Bronchial epithelial cell (primary cell): ENCODE results near the gene IFT74. TPM values are rescaled to one million over a fixed set of nuclear protein-coding genes. Genes with fewer than 3 reads are reported as not detected.

Source experiments
- DNase-seq: peaks from one replicate; pipeline ENCODE4 v3.0.0-alpha.2; 2010; ENCODE audit warnings: low read depth
- FAIRE-seq: peaks from 2 replicates; lab custom pipeline; 2011; peaks lifted over from hg19 to GRCh38; lab: Jason Lieb, UNC
- H3K27me3 ChIP-seq: 2 replicates; pipeline ENCODE4 v1.5.1; 2011; ENCODE audit warnings: low read length; ENCODE audit not compliant: control insufficient read depth, insufficient read depth
- H3K36me3 ChIP-seq: 2 replicates; pipeline ENCODE4 v1.5.1; 2011; ENCODE audit warnings: low read length; ENCODE audit not compliant: control insufficient read depth, insufficient read depth
- H3K4me3 ChIP-seq: 2 replicates; pipeline ENCODE4 v1.5.1; 2011; ENCODE audit warnings: mild to moderate bottlenecking, low read depth, low read length, control low read depth
- CTCF ChIP-seq: IDR thresholded peaks from 2 replicates; pipeline ENCODE4 v1.5.1; 2011; ENCODE audit warnings: mild to moderate bottlenecking, moderate library complexity, low read length, control low read depth, inconsistent platforms; ENCODE audit not compliant: insufficient read depth, severe bottlenecking
- total RNA-seq: library from RNA; depleted of rRNA; stranded (reverse); fragments of >200 nt; gene quantifications from 2 replicates; pipeline ENCODE4 v1.2.1, GENCODE V29; 2014

The IFT74 gene
- total RNA-seq, 1 donor from 2014 or later: 6.8 TPM

- FAIRE-seq (no peak), DNase-seq (no peak)
- no peak overlapping the region for H3K4me3 ChIP-seq
- H3K36me3 ChIP-seq: no peaks in the 10 kb centered on the region
- H3K27me3 ChIP-seq: no peaks in the 10 kb centered on the region
- no peak for TF ChIP-seq CTCF
Measured at GRCh38 chr9:26935847-26936246, 20.4 kb upstream of the IFT74 start.

DNA sequence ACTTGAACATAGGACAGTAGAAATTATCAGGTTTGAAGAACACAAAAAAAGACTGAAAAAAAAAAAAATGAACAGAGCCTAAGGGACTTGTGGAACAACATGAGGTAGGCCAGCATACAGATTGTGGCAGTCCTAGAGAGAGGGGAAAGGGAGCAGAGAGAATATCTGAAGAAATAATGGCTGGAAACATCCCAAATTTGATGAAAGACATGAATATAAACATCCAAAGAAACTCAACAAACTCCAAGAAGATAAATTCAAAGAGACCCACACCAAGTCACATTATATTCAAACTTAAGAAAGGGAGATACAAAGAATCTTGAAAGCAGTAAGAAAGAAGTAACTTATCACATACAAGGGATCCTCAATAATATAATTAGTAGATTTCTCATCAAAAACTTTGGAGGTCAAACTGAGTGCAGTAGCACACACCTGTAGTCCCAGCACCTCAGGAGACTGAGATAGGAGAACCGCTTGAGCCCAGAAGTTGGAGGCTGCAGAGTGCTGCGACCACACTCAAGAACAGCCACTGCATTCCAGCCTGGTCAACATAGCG is 18.3 kb upstream of the IFT74 start:
- Histone ChIP-seq H3K36me3 (no peaks in the 10 kb centered on the region), H3K4me3 (no peak overlapping the region), H3K27me3 (no peaks in the 10 kb centered on the region)
- no peak for DNase-seq
- TF ChIP-seq CTCF: no peak
- no peak for FAIRE-seq

GRCh38 chr9:26939955-26940711 is 16.1 kb upstream of the IFT74 start:
- no peak for FAIRE-seq
- no peak for TF ChIP-seq CTCF
- no peak overlapping the region for H3K4me3 ChIP-seq

GRCh38 chr9:26940779-26941178 is 15.4 kb upstream of the IFT74 start:
- DNase-seq: no peak
- Histone ChIP-seq H3K36me3 (no peaks in the 10 kb centered on the region), H3K4me3 (no peak overlapping the region), H3K27me3 (no peaks in the 10 kb centered on the region)
- no peak for FAIRE-seq
- TF ChIP-seq CTCF: no peak

More at GRCh38 chr9:26939955-26940711, 16.1 kb upstream of the IFT74 start:
- H3K36me3 ChIP-seq: no peaks in the 10 kb centered on the region
- no peaks in the 10 kb centered on the region for H3K27me3 ChIP-seq
- DNase-seq: no peak

DNA sequence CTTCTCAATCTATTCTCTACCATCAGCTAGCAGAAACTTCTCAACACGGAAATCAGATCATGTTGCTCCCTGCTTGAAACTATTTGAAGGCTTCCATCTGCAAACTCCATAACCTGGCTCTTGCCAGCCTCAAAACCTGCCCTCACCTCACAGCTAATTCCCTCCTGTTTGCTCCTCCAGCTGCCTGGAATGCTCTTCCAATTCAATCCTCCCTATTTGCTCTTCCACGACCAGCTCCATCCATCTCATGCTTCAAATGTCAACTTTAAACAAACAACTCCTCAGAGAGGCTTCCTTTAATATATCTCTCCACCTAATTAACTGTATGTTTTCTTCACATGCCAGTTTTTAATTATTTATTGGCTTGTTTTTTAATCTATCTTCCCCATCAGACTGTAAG is 10.6 kb upstream of the IFT74 start:
- FAIRE-seq: no peak
- no peak for TF ChIP-seq CTCF

More for the DNA sequence above, 10.6 kb upstream of the IFT74 start:
- Histone ChIP-seq H3K27me3 (no peaks in the 10 kb centered on the region), H3K36me3 (no peaks in the 10 kb centered on the region), H3K4me3 (peak overlapping the region; percentile 65)
- DNase-seq: no peak
